Neural cell (in vitro differentiated cells): ENCODE data around the gene RAB3B.

Experiments
- EZH2 ChIP-seq: fragments of 200-600, 300-800 bp; shearing (Covaris generic), sonication (generic); IDR thresholded peaks from 2 replicates; pipeline ENCODE4 v1.6.1; 2014; ENCODE audit warnings: antibody characterized with exemption, low read length, borderline replicate concordance, mild to moderate bottlenecking; ENCODE audit not compliant: insufficient read depth, poor library complexity, severe bottlenecking
- MXI1 ChIP-seq: fragments of 450-650 bp; conservative IDR thresholded peaks from 2 replicates; pipeline ENCODE4 v1.6.1; 2014; ENCODE audit warnings: antibody characterized with exemption, mild to moderate bottlenecking; ENCODE audit not compliant: poor library complexity, severe bottlenecking
- TF ChIP-seq, protein P1 (sequence below): fragments of 450-650 bp; IDR thresholded peaks from 2 replicates; pipeline ENCODE4 v1.5.1; 2014; ENCODE audit warnings: antibody characterized with exemption, mild to moderate bottlenecking, moderate library complexity; ENCODE audit not compliant: poor library complexity, severe bottlenecking

DNA sequence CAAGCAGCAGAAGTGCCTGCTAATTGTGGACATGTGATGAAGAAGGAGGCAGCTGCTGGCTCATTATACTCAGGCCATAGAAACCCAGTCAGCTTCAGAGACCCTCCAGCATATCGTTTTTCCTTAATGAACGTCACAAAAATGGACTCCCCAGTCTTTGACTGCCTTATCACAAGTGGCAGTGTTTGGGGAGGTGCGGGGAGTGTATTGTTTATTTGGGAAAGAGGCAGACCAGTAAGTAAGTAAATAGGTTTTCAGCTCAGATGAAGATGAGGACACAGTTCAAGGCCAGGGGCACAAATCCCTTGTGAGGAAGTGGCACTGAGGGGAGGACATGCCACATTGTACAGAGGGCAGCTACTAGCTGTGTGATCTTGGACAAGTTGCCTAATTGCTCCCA, 68.5 kb downstream of the RAB3B start:
- TF ChIP-seq EZH2 (no peak), MXI1 (no peak)
- TF ChIP-seq, protein P1, sequence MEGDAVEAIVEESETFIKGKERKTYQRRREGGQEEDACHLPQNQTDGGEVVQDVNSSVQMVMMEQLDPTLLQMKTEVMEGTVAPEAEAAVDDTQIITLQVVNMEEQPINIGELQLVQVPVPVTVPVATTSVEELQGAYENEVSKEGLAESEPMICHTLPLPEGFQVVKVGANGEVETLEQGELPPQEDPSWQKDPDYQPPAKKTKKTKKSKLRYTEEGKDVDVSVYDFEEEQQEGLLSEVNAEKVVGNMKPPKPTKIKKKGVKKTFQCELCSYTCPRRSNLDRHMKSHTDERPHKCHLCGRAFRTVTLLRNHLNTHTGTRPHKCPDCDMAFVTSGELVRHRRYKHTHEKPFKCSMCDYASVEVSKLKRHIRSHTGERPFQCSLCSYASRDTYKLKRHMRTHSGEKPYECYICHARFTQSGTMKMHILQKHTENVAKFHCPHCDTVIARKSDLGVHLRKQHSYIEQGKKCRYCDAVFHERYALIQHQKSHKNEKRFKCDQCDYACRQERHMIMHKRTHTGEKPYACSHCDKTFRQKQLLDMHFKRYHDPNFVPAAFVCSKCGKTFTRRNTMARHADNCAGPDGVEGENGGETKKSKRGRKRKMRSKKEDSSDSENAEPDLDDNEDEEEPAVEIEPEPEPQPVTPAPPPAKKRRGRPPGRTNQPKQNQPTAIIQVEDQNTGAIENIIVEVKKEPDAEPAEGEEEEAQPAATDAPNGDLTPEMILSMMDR = no peak
